Caki2 (cell line): Measurements from ENCODE around the gene ACOT4. TPM values are rescaled to one million over a fixed set of nuclear protein-coding genes. Genes with fewer than 3 reads are reported as not detected.
"Not testable (repeated sequence)": the region's sequence is repeated elsewhere in the genome, so short reads cannot be mapped to it uniquely, and the experiment has no call there.

ENCODE experiments used
- DNase-seq: peaks from one replicate; pipeline ENCODE4 v3.0.0-alpha.2; 2015; ENCODE audit warnings: low read depth
- in situ Hi-C: cut with HindIII; loops from 2 replicates; pipeline ENCODE4 v1.10.0; 2016; ENCODE audit warnings: low sequenced_read_pairs, low pct_unique_long_range_greater_than_20kb, mixed read lengths
- total RNA-seq: library from RNA; depleted of rRNA; stranded (reverse); fragments of >200 nt; shearing (Covaris generic); gene quantifications from 2 replicates; pipeline ENCODE4 v1.2.3, GENCODE V29; 2014; ENCODE audit warnings: low replicate concordance; rRNA removed

The ACOT4 gene, protein sequence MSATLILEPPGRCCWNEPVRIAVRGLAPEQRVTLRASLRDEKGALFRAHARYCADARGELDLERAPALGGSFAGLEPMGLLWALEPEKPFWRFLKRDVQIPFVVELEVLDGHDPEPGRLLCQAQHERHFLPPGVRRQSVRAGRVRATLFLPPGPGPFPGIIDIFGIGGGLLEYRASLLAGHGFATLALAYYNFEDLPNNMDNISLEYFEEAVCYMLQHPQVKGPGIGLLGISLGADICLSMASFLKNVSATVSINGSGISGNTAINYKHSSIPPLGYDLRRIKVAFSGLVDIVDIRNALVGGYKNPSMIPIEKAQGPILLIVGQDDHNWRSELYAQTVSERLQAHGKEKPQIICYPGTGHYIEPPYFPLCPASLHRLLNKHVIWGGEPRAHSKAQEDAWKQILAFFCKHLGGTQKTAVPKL
- not detected in 2 replicates for total RNA-seq

DNA sequence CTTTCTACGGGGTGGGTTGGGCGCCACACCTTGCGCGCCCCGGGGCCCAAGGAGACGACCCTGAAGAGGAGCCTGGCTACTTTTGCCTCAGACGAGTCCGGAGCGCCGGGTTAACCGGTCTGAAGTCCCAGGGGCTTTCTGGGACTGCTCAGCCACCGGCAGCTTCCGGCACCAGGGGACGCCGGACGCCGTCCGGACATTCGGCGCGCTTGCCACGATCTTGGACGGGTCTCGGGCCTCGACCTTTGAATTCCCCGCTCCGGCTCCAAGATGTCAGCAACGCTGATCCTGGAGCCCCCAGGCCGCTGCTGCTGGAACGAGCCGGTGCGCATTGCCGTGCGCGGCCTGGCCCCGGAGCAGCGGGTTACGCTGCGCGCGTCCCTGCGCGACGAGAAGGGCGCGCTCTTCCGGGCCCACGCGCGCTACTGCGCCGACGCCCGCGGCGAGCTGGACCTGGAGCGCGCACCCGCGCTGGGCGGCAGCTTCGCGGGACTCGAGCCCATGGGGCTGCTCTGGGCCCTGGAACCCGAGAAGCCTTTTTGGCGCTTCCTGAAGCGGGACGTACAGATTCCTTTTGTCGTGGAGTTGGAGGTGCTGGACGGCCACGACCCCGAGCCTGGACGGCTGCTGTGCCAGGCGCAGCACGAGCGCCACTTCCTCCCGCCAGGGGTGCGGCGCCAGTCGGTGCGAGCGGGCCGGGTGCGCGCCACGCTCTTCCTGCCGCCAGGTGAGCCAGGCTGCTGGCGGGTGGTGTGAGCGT is at the start of gene ACOT4:
Gene ACOT4, plus strand, starts transcription at position 184 of the 760 bp plus-strand sequence. Its CDS starts 87 bp downstream, at position 271.
- DNase-seq: no peak
- in situ Hi-C loops: no loop called here

DNA sequence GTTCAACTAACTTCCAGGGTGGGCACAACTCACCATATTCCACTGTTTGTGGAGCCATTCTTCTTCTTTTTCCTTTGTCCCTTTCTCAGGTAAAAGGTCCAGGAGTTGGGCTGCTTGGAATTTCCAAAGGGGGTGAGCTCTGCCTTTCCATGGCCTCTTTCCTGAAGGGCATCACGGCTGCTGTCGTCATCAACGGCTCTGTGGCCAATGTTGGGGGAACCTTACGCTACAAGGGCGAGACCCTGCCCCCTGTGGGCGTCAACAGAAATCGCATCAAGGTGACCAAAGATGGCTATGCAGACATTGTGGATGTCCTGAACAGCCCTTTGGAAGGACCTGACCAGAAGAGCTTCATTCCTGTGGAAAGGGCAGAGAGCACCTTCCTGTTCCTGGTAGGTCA is 48.7 kb upstream of the ACOT4 start:
- DNase-seq, in situ Hi-C loops: not testable (repeated sequence)

DNA sequence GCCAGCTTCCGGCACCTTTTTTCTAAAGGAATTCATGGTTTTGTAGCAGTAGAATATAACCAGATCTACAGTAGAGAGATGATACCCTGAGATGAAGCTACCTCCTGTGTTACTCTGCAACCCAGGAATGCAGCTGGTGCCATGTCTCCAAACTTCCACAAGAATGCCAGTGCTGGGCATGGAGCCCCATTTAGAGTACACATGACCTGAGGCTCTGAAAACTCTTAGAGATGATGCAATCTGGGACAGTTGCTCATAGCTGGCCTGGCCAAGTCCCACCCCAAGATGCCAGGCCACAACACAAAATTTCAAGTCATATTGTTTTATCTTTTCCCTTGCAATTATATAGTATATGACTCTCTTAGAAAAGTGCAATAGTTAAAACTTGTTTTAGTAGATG is 46.3 kb upstream of the ACOT4 start:
- in situ Hi-C loops, DNase-seq: not testable (repeated sequence)

DNA sequence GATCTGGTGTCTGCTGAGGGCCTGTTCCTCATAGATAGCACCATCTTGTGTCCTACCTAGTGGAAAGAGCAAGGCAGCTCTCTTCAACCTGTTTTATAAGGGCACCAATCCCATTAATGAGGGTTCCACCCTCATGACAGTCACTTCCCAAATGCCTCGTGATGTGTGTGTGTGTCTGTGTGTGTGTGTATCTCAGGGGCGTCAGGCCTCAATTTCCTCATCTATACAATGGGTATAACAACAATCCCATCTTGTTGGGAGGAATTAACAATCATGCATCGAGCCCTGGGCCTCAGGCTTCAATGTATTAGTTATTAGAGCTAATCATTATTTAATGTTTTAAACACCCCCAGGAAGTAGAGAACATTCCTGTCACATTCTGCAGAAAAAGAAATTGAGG is 42.6 kb upstream of the ACOT4 start:
- in situ Hi-C loops, DNase-seq: not testable (repeated sequence)

DNA sequence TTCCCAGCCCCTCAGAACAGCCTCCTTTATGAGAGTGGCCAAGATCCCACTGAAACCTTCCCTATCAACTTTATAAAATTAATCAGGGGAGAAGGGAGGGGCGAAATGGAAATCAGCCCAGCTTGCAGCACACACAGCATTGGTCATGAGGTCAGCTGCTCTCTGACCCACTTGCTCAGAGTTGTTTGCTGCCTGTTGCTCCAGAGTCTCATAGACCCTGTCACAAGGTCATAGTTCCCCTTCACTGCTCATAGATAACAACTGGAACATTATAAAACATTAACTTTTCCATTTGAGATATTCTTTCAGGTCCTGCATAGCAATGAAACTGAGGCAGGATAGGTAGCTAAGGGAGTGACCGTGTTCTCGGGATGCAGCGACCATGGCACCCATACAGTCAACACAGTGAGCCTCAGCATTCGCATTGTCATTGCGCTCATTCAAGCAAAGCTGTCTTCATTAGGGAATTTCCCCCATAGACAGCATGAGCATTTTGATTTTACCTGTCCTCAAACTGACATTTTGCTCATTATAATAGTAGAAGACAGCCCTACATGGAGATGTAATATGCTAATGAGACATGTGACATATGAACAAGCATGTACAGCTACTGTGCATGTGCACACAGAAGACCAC is 41.7 kb upstream of the ACOT4 start:
- DNase-seq, in situ Hi-C loops: not testable (repeated sequence)

DNA sequence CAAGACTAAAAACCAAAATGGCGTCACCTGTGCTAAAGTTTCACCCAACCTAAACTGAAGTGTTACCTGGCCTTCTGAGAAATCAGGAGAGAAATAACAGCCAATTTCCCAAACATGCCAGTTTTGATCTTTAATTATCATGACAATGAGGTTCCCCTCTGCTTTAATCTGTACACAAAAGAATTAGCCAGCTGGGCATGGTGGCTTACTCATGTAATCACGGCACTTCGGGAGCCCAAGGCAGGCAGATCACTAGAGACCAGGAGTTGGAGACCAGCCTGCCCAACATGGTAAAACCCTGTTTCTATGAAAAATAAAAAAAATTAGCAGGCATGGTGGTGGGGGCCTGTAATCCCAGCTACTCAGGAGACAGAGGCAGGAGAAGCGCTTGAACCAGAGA is 37.8 kb upstream of the ACOT4 start:
- in situ Hi-C loops: no loop called here

DNA sequence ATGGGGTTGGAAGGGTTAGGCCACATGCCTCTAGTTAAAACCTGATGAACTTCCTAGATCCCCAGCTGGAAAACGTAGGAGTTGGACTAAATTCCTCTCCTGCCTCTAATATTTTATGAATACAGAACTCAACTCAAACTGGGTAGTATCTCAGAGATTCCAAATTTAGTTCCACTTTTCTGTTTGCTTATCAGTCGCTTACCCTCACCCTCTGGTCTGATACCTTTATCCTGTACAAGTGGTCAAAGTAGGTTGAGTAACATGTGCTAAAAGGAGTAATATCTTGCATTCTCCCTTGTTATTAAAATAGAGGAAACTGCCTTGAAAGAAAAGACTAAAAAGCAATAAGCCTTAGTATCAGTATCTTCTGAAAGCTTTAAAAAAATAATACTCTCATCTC is 34.5 kb upstream of the ACOT4 start:
- DNase-seq, in situ Hi-C loops: not testable (repeated sequence)

More for the DNA sequence above, 37.8 kb upstream of the ACOT4 start:
- no peak for DNase-seq

DNA sequence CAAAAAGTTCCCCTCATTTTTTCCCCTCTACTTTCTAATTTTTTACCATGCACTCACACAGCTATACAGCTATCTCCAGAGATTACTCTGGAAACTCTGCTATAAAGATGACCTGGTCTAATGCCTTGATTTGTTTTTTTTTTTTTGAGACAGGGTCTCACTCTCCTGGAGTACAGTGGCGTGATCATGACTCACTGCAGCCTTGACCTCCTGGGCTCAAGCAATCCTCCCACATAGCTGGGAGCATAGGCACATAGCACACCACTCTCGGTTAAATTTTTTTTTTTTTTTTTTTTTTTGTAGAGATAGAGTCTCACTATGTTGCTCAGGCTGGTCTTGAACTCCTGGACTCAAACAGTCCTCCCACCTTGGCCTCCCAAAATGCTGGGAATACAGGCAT is 33.4 kb upstream of the ACOT4 start:
- in situ Hi-C loops, DNase-seq: not testable (repeated sequence)

DNA sequence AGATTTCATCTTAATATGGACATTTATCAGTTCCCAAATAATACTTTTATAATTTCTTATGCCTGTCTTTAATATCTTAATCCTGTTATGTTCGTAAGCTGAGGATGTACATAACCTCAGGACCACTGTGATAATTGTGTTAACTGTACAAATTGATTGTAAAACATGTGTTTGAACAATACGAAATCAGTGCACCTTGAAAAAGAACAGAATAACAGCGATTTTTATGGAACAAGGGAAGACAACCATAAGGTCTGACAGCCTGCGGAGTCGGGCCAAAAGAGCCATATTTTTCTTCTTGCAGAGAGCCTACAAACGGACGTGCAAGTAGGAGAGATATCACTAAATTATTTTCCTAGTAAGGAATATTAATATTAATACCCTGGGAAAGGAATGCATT is 29.4 kb upstream of the ACOT4 start:
- DNase-seq, in situ Hi-C loops: not testable (repeated sequence)

DNA sequence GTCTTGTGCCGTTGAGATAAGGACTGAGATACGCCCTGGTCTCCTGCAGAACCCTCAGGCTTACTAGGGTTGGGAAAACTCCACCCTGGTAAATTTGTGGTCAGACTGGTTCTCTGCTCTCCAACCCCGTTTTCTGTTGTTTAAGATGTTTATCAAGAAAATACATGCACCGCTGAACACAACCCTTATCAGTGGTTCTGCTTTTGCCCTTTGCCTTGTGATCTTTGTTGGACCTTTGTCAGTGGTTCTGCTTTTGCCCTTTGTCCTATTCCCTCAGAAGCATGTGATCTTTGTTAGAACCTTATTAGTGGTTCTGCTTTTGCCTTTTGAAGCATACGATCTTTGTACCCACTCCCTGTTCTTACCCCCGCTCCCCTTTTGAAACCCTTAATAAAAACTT is 29.0 kb upstream of the ACOT4 start:
- in situ Hi-C loops, DNase-seq: not testable (repeated sequence)

DNA sequence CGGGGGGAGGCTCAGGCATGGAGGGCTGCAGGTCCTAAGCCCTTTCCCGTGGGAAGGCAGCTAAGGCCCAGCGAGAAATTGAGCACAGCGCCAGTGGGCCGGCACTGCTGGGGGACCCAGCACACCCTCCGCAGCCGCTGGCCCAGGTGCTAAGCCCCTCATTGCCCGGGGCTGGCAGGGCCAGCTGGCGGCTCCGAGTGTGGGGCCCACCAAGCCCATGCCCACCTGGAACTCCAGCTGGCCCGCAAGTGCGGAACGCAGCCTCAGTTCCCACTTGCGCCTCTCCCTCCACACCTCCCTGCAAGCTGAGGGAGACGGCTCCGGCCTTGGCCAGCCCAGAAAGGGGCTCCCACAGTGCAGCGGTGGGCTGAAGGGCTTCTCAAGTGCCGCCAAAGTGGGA is 25.2 kb upstream of the ACOT4 start:
- in situ Hi-C loops, DNase-seq: not testable (repeated sequence)

DNA sequence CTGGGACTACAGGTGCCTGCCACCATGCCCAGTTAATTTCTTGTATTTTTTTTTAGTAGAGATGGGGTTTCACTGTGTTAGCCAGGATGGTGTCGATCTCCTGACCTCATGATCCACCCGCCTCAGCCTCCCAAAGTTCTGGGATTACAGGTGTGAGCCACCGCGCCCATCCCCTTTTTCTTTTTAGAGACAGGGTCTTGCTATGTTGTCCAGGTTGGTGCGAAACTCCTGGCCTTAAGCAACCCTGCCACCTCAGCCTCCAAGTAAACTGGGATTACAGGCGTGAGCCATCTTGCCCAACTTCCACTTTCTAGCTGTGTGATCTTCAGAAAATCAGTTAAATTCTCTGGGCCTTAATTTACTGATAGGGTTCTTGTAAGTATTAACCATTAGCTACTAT is 24.7 kb upstream of the ACOT4 start:
- DNase-seq, in situ Hi-C loops: not testable (repeated sequence)

DNA sequence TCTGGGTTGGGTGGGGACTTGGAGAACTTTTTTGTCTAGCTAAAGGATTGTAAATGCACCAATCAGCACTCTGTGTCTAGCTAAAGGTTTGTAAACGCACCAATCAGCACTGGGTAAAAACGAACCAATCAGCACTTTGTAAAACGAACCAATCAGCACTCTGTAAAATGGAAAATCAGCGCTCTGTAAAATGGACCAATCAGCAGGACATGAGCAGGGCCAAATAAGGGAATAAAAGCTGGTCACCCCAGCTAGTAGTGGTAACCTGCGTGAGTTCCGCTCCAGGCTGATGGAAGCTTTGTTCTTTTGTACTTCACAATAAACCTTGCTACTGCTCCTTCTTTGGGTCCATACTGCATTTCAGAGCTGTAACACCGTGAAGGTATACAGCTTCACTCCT is 24.3 kb upstream of the ACOT4 start:
- no peak for DNase-seq
- in situ Hi-C loops: no loop called here

DNA sequence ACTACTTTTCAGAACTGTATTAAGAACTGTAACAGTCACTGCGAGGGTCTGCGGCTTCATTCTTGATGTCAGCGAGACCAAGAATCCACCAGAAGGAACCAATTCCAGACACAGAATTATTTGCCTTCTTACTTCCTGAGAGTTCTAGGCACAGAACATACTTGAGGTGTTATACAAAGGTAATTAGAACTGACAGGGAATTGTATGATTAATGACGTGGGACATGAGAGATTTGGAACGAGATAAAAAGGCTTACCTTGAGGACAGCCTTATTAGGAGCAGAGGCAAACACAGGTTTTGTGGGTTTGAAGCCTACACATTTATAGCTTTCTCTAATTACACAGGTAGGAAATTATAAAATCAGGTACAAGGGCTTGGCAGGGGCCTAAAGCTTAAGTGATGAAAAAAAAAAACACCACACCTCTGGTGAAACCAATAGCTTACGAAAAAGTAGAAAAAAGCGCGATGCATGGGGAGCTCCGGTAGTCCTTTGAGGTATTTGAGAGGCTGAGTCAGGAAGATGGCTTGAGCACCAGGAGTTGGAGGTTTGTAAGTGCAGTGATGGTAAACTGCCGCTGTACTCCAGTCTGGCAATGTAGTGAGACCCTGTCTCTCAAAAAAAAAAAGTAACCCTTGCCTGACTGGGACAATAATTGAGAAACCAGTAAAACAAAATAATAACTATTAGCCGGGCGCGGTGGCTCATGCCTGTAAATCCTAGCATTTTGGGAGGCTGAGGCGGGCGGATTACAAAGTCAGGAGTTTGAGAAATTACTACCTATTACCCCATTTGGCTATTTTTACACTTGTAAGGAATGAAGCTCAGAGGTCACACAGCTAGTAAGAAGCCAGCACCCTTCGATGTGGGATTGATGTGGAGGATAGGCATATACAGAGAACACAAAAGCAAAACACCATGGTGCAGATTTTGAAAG is 23.5 kb upstream of the ACOT4 start:
- no peak for DNase-seq
- in situ Hi-C loops: no loop called here

DNA sequence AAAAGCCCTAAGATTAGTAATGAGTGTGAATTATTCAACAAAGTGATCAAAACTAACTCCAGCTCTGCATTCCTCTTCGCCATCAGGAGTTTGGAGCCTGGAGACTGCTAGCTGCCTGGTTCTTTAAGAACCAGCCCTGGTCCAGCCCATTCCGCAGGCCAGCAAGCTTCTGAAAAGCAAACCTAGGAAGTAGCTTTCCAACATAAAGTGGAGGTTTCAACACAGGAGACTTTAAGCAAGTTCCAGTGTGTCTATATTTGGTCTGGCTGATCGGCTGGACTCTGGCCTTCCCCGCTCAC is 22.8 kb upstream of the ACOT4 start:
- in situ Hi-C loops, DNase-seq: not testable (repeated sequence)

DNA sequence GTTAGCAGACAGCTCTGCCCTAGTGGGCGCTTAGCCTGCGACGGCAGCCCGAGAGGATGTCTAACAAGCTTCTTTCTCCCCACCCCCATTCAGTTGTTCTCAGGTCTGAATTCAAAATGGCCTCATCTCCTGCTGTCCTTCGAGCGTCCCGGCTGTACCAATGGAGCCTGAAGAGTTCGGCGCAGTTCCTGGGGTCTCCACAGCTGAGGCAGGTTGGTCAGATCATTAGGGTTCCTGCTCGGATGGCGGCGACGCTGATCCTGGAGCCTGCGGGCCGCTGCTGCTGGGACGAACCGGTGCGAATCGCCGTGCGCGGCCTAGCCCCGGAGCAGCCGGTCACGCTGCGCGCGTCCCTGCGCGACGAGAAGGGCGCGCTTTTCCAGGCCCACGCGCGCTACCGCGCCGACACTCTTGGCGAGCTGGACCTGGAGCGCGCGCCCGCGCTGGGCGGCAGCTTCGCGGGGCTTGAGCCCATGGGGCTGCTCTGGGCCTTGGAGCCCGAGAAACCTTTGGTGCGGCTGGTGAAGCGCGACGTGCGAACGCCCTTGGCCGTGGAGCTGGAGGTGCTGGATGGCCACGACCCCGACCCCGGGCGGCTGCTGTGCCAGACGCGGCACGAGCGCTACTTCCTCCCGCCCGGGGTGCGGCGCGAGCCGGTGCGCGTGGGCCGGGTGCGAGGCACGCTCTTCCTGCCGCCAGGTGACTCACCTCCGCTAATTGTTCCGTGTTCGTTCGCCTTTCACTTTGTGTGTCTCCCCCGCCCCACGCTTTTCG is 22.3 kb upstream of the ACOT4 start, which contains the start of gene ACOT2:
Gene ACOT2, plus strand, starts transcription at position 29 of the 774 bp plus-strand sequence. Its CDS starts 28 bp downstream, at position 57.
- peak; percentile 79 for DNase-seq
- in situ Hi-C loops: not testable (repeated sequence)

DNA sequence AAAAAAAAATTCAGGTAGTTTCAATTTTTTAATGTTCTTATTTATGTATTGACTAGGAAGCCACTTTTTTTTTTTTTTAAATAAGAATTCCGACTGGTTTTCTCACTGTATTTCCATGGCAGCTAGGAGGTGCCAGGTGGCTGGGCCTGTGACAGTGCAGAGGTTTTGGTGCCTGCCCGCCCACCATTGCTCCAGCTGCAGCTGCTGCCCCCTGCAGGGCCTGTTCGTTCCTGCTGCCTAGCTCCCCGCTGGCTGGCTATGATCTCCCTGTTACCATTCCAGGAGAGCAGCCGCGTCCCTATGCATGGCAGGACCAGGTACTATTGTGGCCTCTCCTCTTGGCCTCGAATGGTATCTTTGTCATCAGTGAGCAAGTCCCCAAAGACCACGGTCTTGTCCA is 20.8 kb upstream of the ACOT4 start:
- peak; percentile 43 for DNase-seq
- in situ Hi-C loops: not testable (repeated sequence)
